Measurements from ENCODE around the gene ANK3. TPM values are rescaled to one million over a fixed set of nuclear protein-coding genes. Genes with fewer than 3 reads are reported as not detected.

ANK3 gene
- total RNA-seq, 1 donor from 2014 or later = 87.6 TPM

DNA sequence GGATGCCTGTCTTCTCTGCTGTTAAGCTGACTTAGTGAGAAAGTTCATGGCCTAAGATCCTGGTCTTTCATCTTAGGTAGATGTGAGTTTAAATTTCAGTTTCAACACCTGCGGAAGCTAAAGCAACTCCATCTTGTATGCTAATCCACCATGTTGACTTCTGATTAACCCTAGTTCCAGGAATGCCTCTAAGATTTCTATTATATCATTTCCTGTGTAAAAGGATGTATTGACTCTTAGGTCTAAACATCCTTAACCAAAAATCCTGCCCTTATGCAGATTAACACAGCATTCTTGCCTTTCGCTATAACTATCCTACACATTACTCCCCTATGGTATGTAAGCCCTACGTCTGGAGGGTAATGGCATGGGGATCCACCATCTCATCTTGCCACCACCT lies 388.9 kb downstream of the ANK3 start:
- H3K27me3 Mint-ChIP-seq = no peaks in the 10 kb centered on the region
- H3K4me1 Mint-ChIP-seq (ENCODE audit: low read depth) = peaks cover 6% of the 10 kb centered on the region
- peaks cover 2% of the 10 kb centered on the region for H3K9me3 Mint-ChIP-seq (ENCODE audit: low read depth)
- H3K36me3 Mint-ChIP-seq (ENCODE audit: insufficient read depth) = no peaks in the 10 kb centered on the region
- H3K27ac Mint-ChIP-seq = no peak overlapping the region
- no peak for TF ChIP-seq CTCF (IDR thresholded peaks at IDR 0.05; ENCODE audit: unreplicated experiment)
- DNase-seq (ENCODE audit: low spot score, unreplicated experiment) = no peak
- no peak overlapping the region for H3K4me3 Mint-ChIP-seq (ENCODE audit: low read depth)

DNA sequence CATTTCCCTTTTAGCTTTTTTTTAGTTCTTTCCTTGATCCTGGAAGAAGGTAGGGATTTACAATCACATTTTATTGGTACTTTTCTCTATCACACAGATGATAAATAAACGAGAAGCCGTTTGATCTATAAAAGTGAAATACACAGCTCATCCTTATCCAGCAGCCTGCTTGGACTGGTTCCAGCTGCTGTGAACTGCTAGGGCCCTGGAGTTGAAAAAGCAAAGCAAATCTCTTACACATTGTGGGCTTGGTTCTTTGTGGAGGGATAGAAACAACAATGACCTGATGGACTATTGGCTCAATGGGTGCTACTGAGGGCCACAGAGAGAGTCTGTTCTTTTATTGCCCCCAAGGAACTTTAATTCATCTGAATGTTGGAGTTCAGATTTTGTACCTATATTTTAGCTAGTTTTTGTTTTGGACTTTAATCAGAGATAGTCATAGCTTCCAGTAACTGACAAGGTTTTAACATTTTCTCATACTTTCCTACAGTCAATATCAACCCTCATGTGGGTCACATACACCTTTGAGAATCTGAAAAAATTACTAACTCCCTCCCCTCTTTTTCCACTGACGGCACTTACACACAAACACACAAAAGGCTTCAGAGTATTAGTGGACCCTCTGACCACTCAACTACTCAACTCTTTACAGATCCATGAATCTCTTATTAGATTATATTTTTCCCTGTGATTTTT lies 391.7 kb downstream of the ANK3 start:
- TF ChIP-seq CTCF (IDR thresholded peaks at IDR 0.05; ENCODE audit: unreplicated experiment) = no peak
- no peak overlapping the region for H3K27ac Mint-ChIP-seq
- no peaks in the 10 kb centered on the region for H3K27me3 Mint-ChIP-seq
- H3K36me3 Mint-ChIP-seq (ENCODE audit: insufficient read depth) = no peaks in the 10 kb centered on the region
- DNase-seq (ENCODE audit: low spot score, unreplicated experiment) = no peak
- no peak overlapping the region for H3K4me3 Mint-ChIP-seq (ENCODE audit: low read depth)
- peaks cover 8% of the 10 kb centered on the region for H3K4me1 Mint-ChIP-seq (ENCODE audit: low read depth)
- H3K9me3 Mint-ChIP-seq (ENCODE audit: low read depth) = peaks cover 2% of the 10 kb centered on the region

- DNase-seq (ENCODE audit: low spot score, unreplicated experiment) = no peak
- H3K4me3 Mint-ChIP-seq (ENCODE audit: low read depth) = no peak overlapping the region
These were observed 393.8 kb downstream of the ANK3 start for GRCh38 chr10:59995862-59996261.

DNA sequence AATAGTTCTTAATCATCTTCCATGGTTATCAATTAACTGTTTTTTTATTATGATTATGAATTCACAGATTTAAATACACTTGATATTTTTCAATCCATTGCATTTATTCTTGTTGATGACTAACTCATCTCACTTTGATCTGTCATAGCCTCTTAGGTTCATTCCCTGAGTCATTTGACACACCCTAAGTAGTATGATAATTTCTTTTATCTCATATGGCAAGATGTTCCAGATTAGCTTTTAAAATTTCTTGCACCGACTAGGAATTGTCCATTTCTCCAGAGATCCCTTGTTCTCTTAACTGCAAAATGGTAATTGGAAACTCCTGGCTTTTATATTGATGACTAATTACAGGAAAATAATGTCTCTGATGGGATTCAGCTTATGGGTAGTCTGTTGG lies 395.7 kb downstream of the ANK3 start:
- no peak overlapping the region for H3K4me3 Mint-ChIP-seq (ENCODE audit: low read depth)
- no peaks in the 10 kb centered on the region for H3K36me3 Mint-ChIP-seq (ENCODE audit: insufficient read depth)
- H3K4me1 Mint-ChIP-seq (ENCODE audit: low read depth) = peaks cover 6% of the 10 kb centered on the region
- H3K27me3 Mint-ChIP-seq = no peaks in the 10 kb centered on the region
- DNase-seq (ENCODE audit: low spot score, unreplicated experiment) = no peak
- peaks cover 2% of the 10 kb centered on the region for H3K9me3 Mint-ChIP-seq (ENCODE audit: low read depth)
- no peak for TF ChIP-seq CTCF (IDR thresholded peaks at IDR 0.05; ENCODE audit: unreplicated experiment)
- H3K27ac Mint-ChIP-seq = no peak overlapping the region

More at GRCh38 chr10:59995862-59996261, 393.8 kb downstream of the ANK3 start:
- H3K27me3 Mint-ChIP-seq = no peaks in the 10 kb centered on the region
- H3K36me3 Mint-ChIP-seq (ENCODE audit: insufficient read depth) = no peaks in the 10 kb centered on the region
- H3K4me1 Mint-ChIP-seq (ENCODE audit: low read depth) = peaks cover 6% of the 10 kb centered on the region
- no peak overlapping the region for H3K27ac Mint-ChIP-seq
- H3K9me3 Mint-ChIP-seq (ENCODE audit: low read depth) = peaks cover 2% of the 10 kb centered on the region
- no peak for TF ChIP-seq CTCF (IDR thresholded peaks at IDR 0.05; ENCODE audit: unreplicated experiment)

DNA sequence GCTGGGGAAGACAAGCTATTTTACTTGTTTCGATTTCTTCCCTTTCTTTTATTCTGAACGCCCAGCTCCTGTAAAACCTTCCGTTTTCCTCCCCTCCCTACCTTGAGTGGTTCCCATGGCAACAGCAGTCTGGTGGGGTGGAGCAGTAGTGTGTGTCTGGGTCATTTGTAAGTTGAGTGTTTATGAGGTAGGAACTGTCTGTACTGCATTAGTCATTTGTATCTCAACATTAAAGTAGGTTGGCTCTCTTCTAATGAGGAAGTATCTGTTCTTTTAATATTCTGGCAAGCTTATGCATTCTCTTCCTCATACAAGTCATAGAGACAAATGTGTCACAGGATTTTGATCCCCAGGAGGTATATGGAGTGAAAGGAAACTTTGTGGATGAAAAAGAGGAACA lies 398.0 kb downstream of the ANK3 start:
- Mint-ChIP-seq H3K27me3 (no peaks in the 10 kb centered on the region), H3K36me3 (ENCODE audit: insufficient read depth) (no peaks in the 10 kb centered on the region), H3K9me3 (ENCODE audit: low read depth) (peaks cover 21% of the 10 kb centered on the region), H3K4me1 (ENCODE audit: low read depth) (peaks cover 6% of the 10 kb centered on the region), H3K4me3 (ENCODE audit: low read depth) (no peak overlapping the region), H3K27ac (no peak overlapping the region)
- TF ChIP-seq CTCF (IDR thresholded peaks at IDR 0.05; ENCODE audit: unreplicated experiment) = no peak
- no peak for DNase-seq (ENCODE audit: low spot score, unreplicated experiment)
